NCI-H1105 treated with DMSO at 0.1 percent for 48 hours (cell line): ENCODE data around the gene TXK.

Source experiments
- DNase-seq: peaks from one replicate; lab custom pipeline; 2025; lab: John Stamatoyannopoulos, UW

TXK gene

DNA sequence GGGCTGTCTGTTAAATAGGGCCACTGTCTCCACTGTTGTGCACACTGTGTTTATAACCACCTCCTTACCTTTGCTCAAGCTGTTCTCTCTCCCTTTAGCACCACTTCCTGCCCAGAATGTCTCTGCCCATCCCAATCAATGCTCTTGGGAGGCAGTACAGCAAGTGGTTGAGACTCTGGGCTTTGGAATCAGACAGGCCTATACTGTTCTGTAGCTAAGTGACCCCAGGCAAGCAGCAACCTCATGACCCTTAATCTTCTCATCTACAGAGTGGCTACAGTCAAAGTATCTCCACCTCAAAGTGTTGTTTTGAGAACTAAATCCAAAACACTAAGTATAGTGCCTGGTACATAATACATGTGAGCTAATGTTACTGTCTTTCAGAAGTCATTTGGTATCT is 3.8 kb upstream of the TXK start:
- DNase-seq: no peak

GRCh38 chr4:48133669-48134068 is 381 bp downstream of the TXK start:
- DNase-seq: no peak

GRCh38 chr4:48131736-48132135 is 2.3 kb downstream of the TXK start:
- DNase-seq: no peak

GRCh38 chr4:48130100-48130499 is 4.0 kb downstream of the TXK start:
- no peak for DNase-seq

GRCh38 chr4:48129307-48130014 is 4.6 kb downstream of the TXK start:
- no peak for DNase-seq

DNA sequence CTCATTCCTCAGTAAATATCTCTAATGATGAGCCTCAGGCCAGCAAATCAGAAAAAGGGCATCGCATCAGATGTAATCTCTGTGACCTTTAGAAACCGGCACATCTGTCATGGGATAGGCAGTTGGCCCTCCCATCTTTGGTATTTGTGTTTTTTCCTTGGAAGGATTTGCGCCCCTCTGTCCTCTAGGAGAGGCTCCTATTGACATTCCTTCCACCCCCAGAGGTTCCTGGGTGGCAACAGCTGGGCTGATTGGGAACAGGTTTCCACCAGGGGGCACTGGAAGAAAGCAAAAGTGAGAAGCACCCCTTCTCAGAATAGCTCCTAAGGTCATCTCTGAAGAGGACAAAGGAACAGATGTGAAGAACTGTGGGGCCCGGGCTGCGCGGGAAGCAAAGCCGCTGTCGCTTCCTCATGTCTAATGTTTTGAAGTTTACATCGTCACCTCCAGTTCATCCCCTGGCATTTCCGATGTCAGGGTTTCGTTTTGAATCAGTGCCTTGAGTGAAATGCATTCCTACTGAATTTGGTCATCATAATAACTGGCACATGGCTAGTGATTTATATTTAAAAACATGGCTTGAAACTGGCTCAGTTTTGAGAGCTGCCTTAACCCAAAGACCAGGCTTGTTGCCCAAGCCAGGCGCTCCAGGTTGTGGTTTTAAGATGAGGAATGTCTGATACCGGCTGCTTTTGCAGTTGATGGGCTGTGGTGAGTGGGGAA is 6.2 kb downstream of the TXK start:
- peak; percentile 14 for DNase-seq

DNA sequence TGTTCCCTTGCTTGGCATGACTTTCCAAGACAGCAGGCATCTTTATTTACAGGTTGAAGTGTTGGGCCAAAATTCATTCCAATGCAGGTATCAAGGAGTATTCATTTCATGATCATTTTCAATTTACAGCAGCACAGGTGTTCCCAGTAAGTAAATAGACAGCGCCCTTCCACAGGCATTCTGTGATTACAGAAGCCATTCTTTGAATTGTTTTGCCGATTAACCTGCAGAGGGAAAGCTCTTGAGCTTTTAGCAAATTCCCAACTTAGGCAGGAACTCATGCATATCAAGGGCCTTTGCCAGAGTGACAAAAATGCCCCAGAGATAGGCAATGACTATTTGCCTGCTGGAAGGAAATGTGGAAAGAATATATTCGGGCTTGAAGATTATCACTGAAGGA is 6.8 kb downstream of the TXK start:
- DNase-seq: no peak

- DNase-seq: no peak
Observed at GRCh38 chr4:48126621-48127020, 7.4 kb downstream of the TXK start.

DNA sequence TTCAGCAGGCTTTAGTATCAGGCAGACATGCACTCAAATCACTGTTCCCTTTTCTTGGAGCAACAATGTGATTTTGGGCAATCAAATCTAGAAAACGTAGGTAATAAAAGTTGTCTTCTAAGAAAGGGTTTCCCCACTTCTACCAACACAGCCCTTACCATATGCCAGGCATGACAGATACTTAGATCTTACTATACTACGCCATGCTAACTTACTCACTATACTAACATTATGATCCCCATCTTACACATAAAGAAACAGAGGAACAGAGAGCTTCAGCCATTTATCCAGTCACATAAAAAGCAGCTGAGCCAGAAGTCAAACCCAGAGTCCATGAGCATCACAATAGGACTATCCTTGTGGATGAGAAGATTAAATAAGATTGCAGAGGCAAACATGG is 9.2 kb downstream of the TXK start:
- no peak for DNase-seq

- DNase-seq: no peak
Observed at GRCh38 chr4:48122756-48123155, 11.3 kb downstream of the TXK start.

DNA sequence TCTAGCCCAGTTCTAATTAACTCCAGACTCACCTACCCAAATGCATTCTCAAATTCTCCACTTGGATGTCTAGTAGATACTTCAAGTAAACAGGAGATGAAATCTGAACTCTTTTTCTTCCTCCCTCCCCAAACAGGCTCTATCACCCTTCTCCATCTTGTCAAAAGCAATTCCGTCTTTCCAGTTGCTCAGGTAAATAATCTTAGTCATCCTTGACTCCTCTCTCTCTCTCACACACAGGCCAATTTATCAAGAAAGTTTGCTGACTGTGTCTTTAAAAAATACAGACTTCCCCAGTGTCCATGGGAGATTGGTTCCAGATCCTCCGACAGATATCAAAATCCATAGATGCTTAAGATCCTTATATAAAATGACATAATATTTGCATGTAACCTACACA is 12.9 kb downstream of the TXK start:
- no peak for DNase-seq

DNA sequence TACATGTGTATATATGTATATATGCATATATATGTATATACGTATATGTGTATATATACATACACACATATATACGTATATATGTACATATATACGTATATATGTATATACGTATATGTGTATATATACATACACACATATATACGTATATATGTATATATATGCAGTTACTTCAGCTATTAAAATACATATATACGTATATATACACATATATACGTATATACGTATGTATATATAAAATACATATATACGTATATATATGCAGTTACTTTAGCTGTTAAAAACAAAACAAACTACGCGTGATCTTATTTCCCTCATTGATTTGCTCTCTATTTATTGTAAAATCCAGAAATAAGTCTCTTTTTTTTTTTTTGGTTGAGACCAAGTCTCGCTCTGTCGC is 13.9 kb downstream of the TXK start:
- DNase-seq: no peak

DNA sequence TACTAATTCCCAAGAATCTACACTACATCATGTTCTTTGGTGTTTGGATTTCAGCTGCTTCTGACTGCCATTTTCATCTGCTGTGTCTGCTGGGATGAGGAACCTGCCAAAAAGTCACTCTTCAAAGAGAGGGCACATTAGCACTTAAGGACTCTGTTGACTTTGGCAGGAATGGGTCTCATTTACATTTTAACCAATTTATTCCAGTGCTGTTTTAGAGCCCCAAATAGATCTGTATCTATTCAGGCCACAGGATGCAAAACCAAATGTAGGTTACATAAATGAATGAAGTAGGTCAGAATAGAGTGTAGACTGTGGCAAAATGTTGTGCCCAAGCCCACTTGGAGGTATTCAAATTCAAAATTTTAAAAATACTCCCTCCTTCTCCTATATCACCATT is 14.4 kb downstream of the TXK start:
- peak; percentile 50 for DNase-seq

DNA sequence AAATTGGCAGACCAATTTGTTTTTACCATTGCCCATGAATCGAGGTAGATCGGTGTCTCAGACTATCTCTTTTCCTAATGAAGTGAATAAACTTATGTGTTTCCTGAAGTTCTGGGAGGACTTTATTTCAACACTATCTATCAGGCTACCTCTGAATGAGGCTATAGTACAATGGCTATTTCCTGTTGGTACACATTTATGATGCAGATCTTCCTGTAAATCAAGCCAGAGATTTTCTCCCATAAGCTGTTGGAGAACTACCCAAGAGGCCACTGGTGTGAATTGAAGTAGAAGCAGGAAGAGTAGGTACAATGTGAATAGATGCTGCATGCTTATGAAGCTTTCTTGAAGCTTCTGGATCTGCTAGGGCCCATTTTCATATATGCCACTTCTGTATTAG is 16.0 kb downstream of the TXK start:
- no peak for DNase-seq

- no peak for DNase-seq
Observed at GRCh38 chr4:48116582-48116981, 17.5 kb downstream of the TXK start.

DNA sequence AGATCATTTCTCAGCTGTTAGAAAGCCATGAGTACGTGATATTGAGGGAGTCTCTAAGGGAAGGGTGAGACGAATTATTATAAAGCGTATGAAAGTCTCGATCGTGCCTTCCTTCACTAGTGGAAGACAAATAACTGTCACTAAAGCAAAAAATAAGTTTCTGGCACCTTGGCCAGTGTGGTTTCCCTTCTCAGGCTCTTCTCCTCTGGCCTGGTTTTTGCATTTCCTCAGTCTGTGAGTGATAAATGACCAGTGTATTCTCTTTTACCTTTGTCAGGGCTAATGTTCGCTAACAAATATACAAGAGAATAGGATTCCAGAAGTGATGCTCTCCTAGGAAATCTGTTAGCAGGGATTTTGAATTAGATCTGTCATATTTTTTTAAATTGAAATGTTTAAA is 19.6 kb downstream of the TXK start:
- DNase-seq: no peak

GRCh38 chr4:48112017-48112667 is 21.9 kb downstream of the TXK start:
- DNase-seq: no peak

GRCh38 chr4:48110452-48110978 is 23.5 kb downstream of the TXK start:
- no peak for DNase-seq

DNA sequence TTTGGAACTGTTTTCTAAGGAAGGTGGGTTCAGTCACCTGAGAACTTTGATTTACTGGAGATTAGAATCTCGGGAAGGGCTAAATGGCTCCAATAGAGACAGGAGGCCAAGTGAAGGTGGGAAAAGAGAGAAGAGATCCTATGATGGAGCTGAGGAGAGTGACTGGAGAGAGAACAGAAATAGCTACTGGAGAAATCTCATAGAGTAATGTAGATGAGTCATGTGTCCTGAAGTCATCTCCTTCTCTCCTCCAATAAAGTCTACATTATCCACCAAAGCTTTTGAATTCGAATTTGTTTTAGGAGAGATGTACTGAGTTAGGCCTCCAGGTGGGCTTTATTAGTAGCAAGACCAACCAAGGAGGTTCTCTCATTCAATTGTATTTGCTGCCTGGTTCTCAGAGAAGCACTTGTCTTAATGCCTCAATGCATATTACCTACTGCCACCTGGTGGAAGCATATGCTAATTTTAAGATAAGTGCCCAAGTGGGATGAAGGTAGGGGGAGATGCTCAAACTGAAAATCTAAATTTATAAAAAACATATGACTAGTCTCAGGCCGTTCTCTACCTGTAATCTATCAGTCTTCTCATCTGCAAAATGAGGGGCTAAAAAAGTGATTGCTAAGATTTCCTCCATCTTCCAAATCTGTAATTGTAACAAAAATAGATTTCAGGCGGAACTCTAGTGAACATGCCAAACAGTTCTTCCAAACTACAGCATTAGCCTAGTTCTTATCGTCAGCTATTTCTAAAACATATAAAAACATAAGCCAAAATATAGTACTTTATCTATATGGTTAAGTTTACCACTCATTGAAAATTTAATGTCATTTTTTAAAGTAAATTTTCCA is 24.4 kb downstream of the TXK start:
- peak; percentile 30 for DNase-seq

GRCh38 chr4:48108309-48109073 is 25.6 kb downstream of the TXK start:
- no peak for DNase-seq

GRCh38 chr4:48105230-48105629 is 28.8 kb downstream of the TXK start:
- no peak for DNase-seq
